Keratinocyte (primary cell): ENCODE measurements around the gene MAP3K2. TPM values are rescaled to one million over a fixed set of nuclear protein-coding genes. Genes with fewer than 3 reads are reported as not detected.

ENCODE experiments used
- DNase-seq: peaks from one replicate; pipeline ENCODE4 v3.0.0-alpha.2; 2011; ENCODE audit warnings: low read depth, missing footprints, low spot score
- FAIRE-seq: peaks from 2 replicates; lab custom pipeline; 2011; peaks lifted over from hg19 to GRCh38; lab: Jason Lieb, UNC
- H2AFZ ChIP-seq: 2 replicates; pipeline ENCODE4 v1.6.0; 2012; ENCODE audit warnings: low read length, control low read depth, inconsistent platforms; ENCODE audit not compliant: control insufficient read depth
- H3K27ac ChIP-seq: 2 replicates; pipeline ENCODE4 v1.5.1; 2011; ENCODE audit warnings: low read length; ENCODE audit not compliant: control insufficient read depth, insufficient read depth
- H3K27me3 ChIP-seq: 3 replicates; pipeline ENCODE4 v1.6.0; 2011; ENCODE audit warnings: low read length; ENCODE audit not compliant: control insufficient read depth, insufficient read depth; ENCODE audit errors: extremely low read depth
- H3K36me3 ChIP-seq, 2 experiments: 2 replicates in 1 of 2; 3 replicates in 1 of 2; pipeline ENCODE4 v1.5.1; 2011; ENCODE audit warnings: low read length in 2 of 2, mild to moderate bottlenecking in 1 of 2; ENCODE audit not compliant: control insufficient read depth in 2 of 2, insufficient read depth in 2 of 2; ENCODE audit errors: extremely low read depth in 1 of 2
- H3K4me1 ChIP-seq: 3 replicates; pipeline ENCODE4 v1.5.1; 2011; ENCODE audit warnings: low read length; ENCODE audit not compliant: control insufficient read depth, insufficient read depth; ENCODE audit errors: extremely low read depth
- H3K4me2 ChIP-seq: 3 replicates; pipeline ENCODE4 v1.6.0; 2011; ENCODE audit warnings: low read depth, low read length; ENCODE audit not compliant: control insufficient read depth, insufficient read depth; ENCODE audit errors: extremely low read depth
- H3K4me3 ChIP-seq, 3 experiments: fragments of 200-600 bp in 1 of 3; sonication (generic) in 1 of 3; 2 replicates in 2 of 3; 3 replicates in 1 of 3; pipeline ENCODE4 v1.5.1; 2011 to 2016; ENCODE audit warnings: low read length in 3 of 3, mild to moderate bottlenecking in 3 of 3, control low read depth in 2 of 3, inconsistent platforms in 1 of 3, low read depth in 1 of 3, mixed read lengths in 1 of 3, mixed run types in 1 of 3, moderate library complexity in 1 of 3; ENCODE audit not compliant: control insufficient read depth in 2 of 3, insufficient read depth in 2 of 3; ENCODE audit errors: extremely low read depth in 1 of 3
- H3K79me2 ChIP-seq: 2 replicates; pipeline ENCODE4 v1.6.0; 2012; ENCODE audit warnings: low read length; ENCODE audit not compliant: control insufficient read depth, insufficient read depth
- H3K9ac ChIP-seq: 3 replicates; pipeline ENCODE4 v1.6.0; 2011; ENCODE audit warnings: low read length; ENCODE audit not compliant: control insufficient read depth, insufficient read depth; ENCODE audit errors: extremely low read depth
- H3K9me1 ChIP-seq: 3 replicates; pipeline ENCODE4 v1.6.0; 2011; ENCODE audit warnings: low read length; ENCODE audit not compliant: control insufficient read depth, insufficient read depth; ENCODE audit errors: extremely low read depth
- H3K9me3 ChIP-seq: 2 replicates; pipeline ENCODE4 v1.5.1; 2012; ENCODE audit warnings: low read depth, low read length; ENCODE audit not compliant: control insufficient read depth
- H4K20me1 ChIP-seq: 3 replicates; pipeline ENCODE4 v1.6.0; 2011; ENCODE audit warnings: low read length; ENCODE audit not compliant: control insufficient read depth, insufficient read depth; ENCODE audit errors: extremely low read depth
- CTCF ChIP-seq, 3 experiments: IDR thresholded peaks in 1 of 3; conservative IDR thresholded peaks in 1 of 3; optimal IDR thresholded peaks in 1 of 3; 2 replicates in 2 of 3; 3 replicates in 1 of 3; pipeline versions ENCODE3 to v1.5.1; 2011; ENCODE audit warnings: low read length in 3 of 3, mild to moderate bottlenecking in 3 of 3, moderate library complexity in 2 of 3, control low read depth in 1 of 3, inconsistent platforms in 1 of 3; ENCODE audit not compliant: insufficient read depth in 2 of 3; ENCODE audit errors: extremely low read depth in 1 of 3
- EZH2 ChIP-seq: IDR thresholded peaks from one replicate; pipeline ENCODE4 v1.6.1; 2012; ENCODE audit warnings: inconsistent platforms, mild to moderate bottlenecking, low read length, moderate library complexity
- dilution Hi-C: fragments of 300-500 bp; cut with MboI; formaldehyde crosslinking; loops from one replicate; pipeline ENCODE4 v1.7.0; 2020; ENCODE audit warnings: low sequenced_read_pairs; ENCODE audit not compliant: extremely low pct_ligation_motif_present
- polyA plus RNA-seq, 5 experiments: library from polyadenylated mRNA; depleted of rRNA in 3 of 5; stranded (reverse) in 3 of 5; stranded (forward) in 1 of 5; unstranded in 1 of 5; fragments of >200 nt; gene quantifications; 1 replicate in 1 of 5; 2 replicates in 3 of 5; 3 replicates in 1 of 5; pipeline versions ENCODE4 v1.2.1 to v1.2.3, GENCODE V29; 2011 to 2012; ENCODE audit warnings: missing spikeins in 2 of 5, low read depth in 1 of 5, low replicate concordance in 1 of 5

MAP3K2 gene
- polyA plus RNA-seq, 1 donor (not counting 4 experiments of a cell fraction or from before 2014, with no cell fraction given) = 11.9 TPM

GRCh38 chr2:127414638-127415592 lies 27.1 kb upstream of the MAP3K2 start:
- Histone ChIP-seq H2AFZ (no peak overlapping the region), H3K4me2 (no peak overlapping the region), H3K4me3 (no peak overlapping the region), H3K27me3 (no peaks in the 10 kb centered on the region), H3K36me3 (no peaks in the 10 kb centered on the region), H3K4me1 (peaks cover 33% of the 10 kb centered on the region), H3K9ac (no peak overlapping the region), H3K9me3 (no peaks in the 10 kb centered on the region), H3K79me2 (no peaks in the 10 kb centered on the region), H3K9me1 (no peaks in the 10 kb centered on the region), H4K20me1 (no peaks in the 10 kb centered on the region), H3K27ac (no peak overlapping the region)
- TF ChIP-seq CTCF (optimal IDR thresholded peaks at IDR 0.05 in 1 of 3, IDR thresholded peaks at IDR 0.05 in 1 of 3, conservative IDR thresholded peaks at IDR 0.05 in 1 of 3; ENCODE audit: extremely low read depth in 1 of 3, insufficient read depth in 2 of 3, low read length in 3 of 3) (no peak), EZH2 (no peak)
- DNase-seq = no peak
- FAIRE-seq = no peak
- dilution Hi-C loops = no loop called here

GRCh38 chr2:127413782-127414637 lies 26.2 kb upstream of the MAP3K2 start:
- H3K27me3 ChIP-seq = no peaks in the 10 kb centered on the region
- no peaks in the 10 kb centered on the region for H3K79me2 ChIP-seq
- no peak overlapping the region for H2AFZ ChIP-seq
- peaks cover 33% of the 10 kb centered on the region for H3K4me1 ChIP-seq
- no peak overlapping the region for H3K27ac ChIP-seq
- no peak for TF ChIP-seq EZH2
- TF ChIP-seq CTCF (optimal IDR thresholded peaks at IDR 0.05 in 1 of 3, IDR thresholded peaks at IDR 0.05 in 1 of 3, conservative IDR thresholded peaks at IDR 0.05 in 1 of 3; ENCODE audit: extremely low read depth in 1 of 3, insufficient read depth in 2 of 3, low read length in 3 of 3) = no peak
- no peak for DNase-seq
- no peak overlapping the region for H3K4me2 ChIP-seq
- H3K4me3 ChIP-seq = no peak overlapping the region
- H4K20me1 ChIP-seq = no peaks in the 10 kb centered on the region
- H3K9me1 ChIP-seq = no peaks in the 10 kb centered on the region
- FAIRE-seq = no peak
- no peaks in the 10 kb centered on the region for H3K9me3 ChIP-seq
- no peak overlapping the region for H3K9ac ChIP-seq
- dilution Hi-C loops = no loop called here
- H3K36me3 ChIP-seq = no peaks in the 10 kb centered on the region
